Activated B cell treated with CpG ODN at 0.5 μM for 24 hours (primary cell): Measurements from ENCODE around the gene FOXN4. TPM values are rescaled to one million over a fixed set of nuclear protein-coding genes. Genes with fewer than 3 reads are reported as not detected.

Source experiments
- ATAC-seq: fragments of 200-7000 bp; cut with Tn5 transposase; one replicate; pipeline ENCODE4 v1.10.0; 2021; ENCODE audit warnings: low read depth, mild to moderate bottlenecking, moderate library complexity
- CTCF ChIA-PET: fragments of 350-600 bp; sonication (Branson Sonifier 250); formaldehyde crosslinking; loops from one replicate; lab custom pipeline; 2021; ENCODE audit warnings: antibody characterized with exemption; lab: Charles Lee
- POLR2A ChIA-PET: fragments of 350-600 bp; sonication (Branson Sonifier 250); formaldehyde crosslinking; loops from one replicate; lab custom pipeline; 2021; ENCODE audit warnings: antibody characterized with exemption; lab: Charles Lee
- DNase-seq: peaks from one replicate; pipeline ENCODE4 v3.0.0; 2022
- H3K27ac Mint-ChIP-seq: one replicate; pipeline ENCODE4 v1.8.0; 2020; ENCODE audit warnings: mixed read lengths
- H3K27me3 Mint-ChIP-seq: one replicate; pipeline ENCODE4 v1.8.0; 2021; ENCODE audit warnings: mixed read lengths
- H3K36me3 Mint-ChIP-seq: one replicate; pipeline ENCODE4 v1.8.0; 2021; ENCODE audit warnings: low read depth, mixed read lengths
- H3K4me1 Mint-ChIP-seq: one replicate; pipeline ENCODE4 v1.8.0; 2021; ENCODE audit warnings: mixed read lengths
- H3K4me3 Mint-ChIP-seq: one replicate; pipeline ENCODE4 v1.8.0; 2020; ENCODE audit warnings: mild to moderate bottlenecking, mixed read lengths
- H3K9me3 Mint-ChIP-seq: one replicate; pipeline ENCODE4 v1.8.0; 2020; ENCODE audit warnings: mixed read lengths
- intact Hi-C: fragments of 100-400 bp; cut with micrococcal nuclease; formaldehyde crosslinking; loops from one replicate; pipeline ENCODE4 v1.15.1; 2024
- total RNA-seq: library from RNA; stranded (reverse); gene quantifications from 2 replicates; pipeline ENCODE4 v1.2.3, GENCODE V29; 2022
- TF ChIP-seq, protein P1 (sequence below): fragments of 200-600 bp; IDR thresholded peaks from one replicate; pipeline ENCODE4 v1.8.0; 2022; ENCODE audit warnings: antibody characterized with exemption, mild to moderate bottlenecking

The FOXN4 gene
- total RNA-seq, 1 donor from 2014 or later, result not detected

DNA sequence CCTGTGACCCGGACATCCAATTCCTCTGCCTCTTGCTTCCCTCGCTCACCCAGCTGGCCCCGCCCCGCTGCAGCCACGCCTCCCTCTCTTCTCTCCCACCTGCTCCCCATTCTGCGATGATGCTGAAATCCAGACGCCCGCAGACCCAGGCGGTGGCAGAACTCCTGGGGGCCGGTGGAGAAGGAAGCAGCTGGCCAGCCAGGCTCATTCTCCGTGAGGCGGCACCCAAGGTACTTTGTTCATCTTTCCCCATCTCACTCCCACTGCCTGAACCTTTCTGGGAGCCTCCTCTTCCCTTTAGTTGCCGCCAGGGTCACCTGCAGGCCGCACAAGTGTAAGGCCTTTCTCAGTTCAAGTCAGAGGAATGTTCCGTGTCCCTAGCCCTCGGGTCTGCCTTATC, 35.7 kb downstream of the FOXN4 start:
- Mint-ChIP-seq H3K36me3 (no peaks in the 10 kb centered on the region), H3K4me3 (no peak overlapping the region), H3K4me1 (no peaks in the 10 kb centered on the region), H3K9me3 (peaks cover 2% of the 10 kb centered on the region), H3K27ac (no peak overlapping the region), H3K27me3 (peaks cover 9% of the 10 kb centered on the region)
- POLR2A ChIA-PET, result no interaction called here
- intact Hi-C loops, result no loop called here
- no peak for DNase-seq
- CTCF ChIA-PET, result no interaction called here
- TF ChIP-seq, protein P1, sequence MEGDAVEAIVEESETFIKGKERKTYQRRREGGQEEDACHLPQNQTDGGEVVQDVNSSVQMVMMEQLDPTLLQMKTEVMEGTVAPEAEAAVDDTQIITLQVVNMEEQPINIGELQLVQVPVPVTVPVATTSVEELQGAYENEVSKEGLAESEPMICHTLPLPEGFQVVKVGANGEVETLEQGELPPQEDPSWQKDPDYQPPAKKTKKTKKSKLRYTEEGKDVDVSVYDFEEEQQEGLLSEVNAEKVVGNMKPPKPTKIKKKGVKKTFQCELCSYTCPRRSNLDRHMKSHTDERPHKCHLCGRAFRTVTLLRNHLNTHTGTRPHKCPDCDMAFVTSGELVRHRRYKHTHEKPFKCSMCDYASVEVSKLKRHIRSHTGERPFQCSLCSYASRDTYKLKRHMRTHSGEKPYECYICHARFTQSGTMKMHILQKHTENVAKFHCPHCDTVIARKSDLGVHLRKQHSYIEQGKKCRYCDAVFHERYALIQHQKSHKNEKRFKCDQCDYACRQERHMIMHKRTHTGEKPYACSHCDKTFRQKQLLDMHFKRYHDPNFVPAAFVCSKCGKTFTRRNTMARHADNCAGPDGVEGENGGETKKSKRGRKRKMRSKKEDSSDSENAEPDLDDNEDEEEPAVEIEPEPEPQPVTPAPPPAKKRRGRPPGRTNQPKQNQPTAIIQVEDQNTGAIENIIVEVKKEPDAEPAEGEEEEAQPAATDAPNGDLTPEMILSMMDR, result no peak
- no peak for ATAC-seq

DNA sequence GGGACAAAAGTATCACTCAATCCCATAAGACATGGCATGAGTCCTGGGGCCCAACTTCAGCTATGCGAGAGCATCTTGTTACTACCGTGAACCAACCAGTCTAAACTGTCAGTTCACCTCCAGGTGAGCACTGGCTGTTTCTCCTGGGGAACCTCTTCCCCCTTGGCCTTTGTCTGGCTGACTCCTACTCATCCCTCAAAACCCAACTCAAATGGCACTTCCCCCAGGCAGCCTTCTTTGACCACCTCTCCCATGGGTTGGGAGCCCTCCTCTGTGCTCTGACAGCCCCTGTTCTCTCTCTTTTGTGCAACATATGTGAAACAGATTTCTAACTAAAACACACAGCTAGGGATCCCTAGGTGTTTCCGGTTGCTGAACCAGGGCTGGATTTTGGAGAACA, 37.7 kb downstream of the FOXN4 start:
- Mint-ChIP-seq H3K9me3 (peaks cover 2% of the 10 kb centered on the region), H3K27ac (no peak overlapping the region), H3K27me3 (peaks cover 9% of the 10 kb centered on the region), H3K4me1 (no peaks in the 10 kb centered on the region), H3K4me3 (no peak overlapping the region), H3K36me3 (peaks cover 2% of the 10 kb centered on the region)
- intact Hi-C loops, result no loop called here
- no peak for ATAC-seq
- ChIA-PET POLR2A (no interaction called here), CTCF (no interaction called here)
- DNase-seq, result no peak
- TF ChIP-seq, protein P1, result no peak

DNA sequence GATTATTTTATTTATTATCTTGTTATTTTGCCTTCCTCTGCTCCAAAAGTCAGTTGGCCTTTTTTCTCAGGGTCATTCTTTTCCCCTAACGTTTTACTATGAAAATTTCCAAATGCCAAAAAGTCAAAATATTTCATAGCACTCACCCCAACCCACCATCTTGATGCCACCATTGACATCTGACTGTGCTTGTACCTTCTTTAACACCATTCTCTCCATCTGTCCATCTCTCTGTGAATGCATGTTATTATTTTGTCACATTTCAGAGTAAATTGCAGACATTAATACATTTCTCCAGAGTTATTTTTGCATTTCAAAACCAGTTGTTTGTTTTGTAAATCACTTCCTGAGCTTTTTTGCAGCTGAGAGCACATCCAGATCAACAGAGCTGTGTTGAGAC, 38.6 kb downstream of the FOXN4 start:
- Mint-ChIP-seq H3K4me1 (no peaks in the 10 kb centered on the region), H3K9me3 (peaks cover 2% of the 10 kb centered on the region)

DNA sequence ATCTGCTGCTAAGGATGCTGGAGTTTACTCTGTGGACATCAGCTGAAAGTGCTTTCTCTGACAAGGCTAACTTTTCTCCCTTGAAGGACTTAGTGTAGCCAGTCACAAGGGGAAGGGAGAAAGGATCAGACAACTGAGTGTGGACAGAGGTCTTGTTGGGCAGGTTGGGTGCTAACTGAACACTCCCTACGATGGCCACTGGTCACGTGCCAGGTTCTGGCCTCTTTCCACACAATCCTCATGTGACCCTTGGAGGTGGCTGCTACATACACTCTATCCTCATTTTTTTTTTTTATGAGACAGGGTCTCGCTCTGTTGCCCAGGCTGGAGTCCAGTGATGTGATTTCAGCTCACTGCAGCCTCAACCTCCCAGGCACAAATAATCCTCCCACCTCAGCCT, 39.7 kb downstream of the FOXN4 start:
- Mint-ChIP-seq H3K4me1 (no peaks in the 10 kb centered on the region), H3K27me3 (peaks cover 5% of the 10 kb centered on the region), H3K36me3 (peaks cover 10% of the 10 kb centered on the region), H3K9me3 (peaks cover 2% of the 10 kb centered on the region), H3K4me3 (no peak overlapping the region), H3K27ac (no peak overlapping the region)
- TF ChIP-seq, protein P1, result no peak
- no peak for DNase-seq
- POLR2A ChIA-PET, result no interaction called here
- CTCF ChIA-PET, result no interaction called here
- ATAC-seq, result no peak
- intact Hi-C loops, result no loop called here

More for the DNA sequence above, 38.6 kb downstream of the FOXN4 start:
- intact Hi-C loops, result no loop called here
- DNase-seq, result no peak
- Mint-ChIP-seq H3K4me3 (no peak overlapping the region), H3K27me3 (peaks cover 8% of the 10 kb centered on the region), H3K36me3 (peaks cover 5% of the 10 kb centered on the region), H3K27ac (no peak overlapping the region)
- ChIA-PET CTCF (no interaction called here), POLR2A (no interaction called here)
- TF ChIP-seq, protein P1, result no peak
- no peak for ATAC-seq

DNA sequence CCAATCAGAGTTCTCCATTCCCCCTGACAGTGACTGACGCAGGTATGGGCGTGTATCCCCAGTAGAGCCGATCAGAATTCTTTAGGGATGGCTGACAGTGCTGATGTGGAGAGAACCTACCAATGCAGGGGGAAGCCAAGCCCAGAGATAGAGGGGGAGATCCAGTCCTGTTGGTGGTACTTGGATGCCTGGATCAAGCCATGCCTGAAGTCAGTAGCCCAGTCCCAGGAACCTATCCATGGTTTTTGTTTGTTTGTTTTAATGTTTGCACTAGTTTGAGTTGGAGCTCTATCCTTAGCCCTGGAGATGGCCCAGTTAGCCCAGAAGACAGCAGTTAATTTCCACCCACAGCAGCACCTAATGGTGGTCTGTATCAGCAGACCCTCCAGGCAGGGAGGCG, 40.2 kb downstream of the FOXN4 start:
- POLR2A ChIA-PET, result no interaction called here
- no peak for ATAC-seq
- Mint-ChIP-seq H3K9me3 (peaks cover 2% of the 10 kb centered on the region), H3K4me3 (no peak overlapping the region), H3K27me3 (peaks cover 5% of the 10 kb centered on the region), H3K27ac (no peak overlapping the region), H3K36me3 (peaks cover 15% of the 10 kb centered on the region), H3K4me1 (no peaks in the 10 kb centered on the region)
- intact Hi-C loops, result no loop called here
- no peak for DNase-seq
- CTCF ChIA-PET, result no interaction called here
- TF ChIP-seq, protein P1, result no peak
